ENCODE data around the gene TDRD7. TPM values are rescaled to one million over a fixed set of nuclear protein-coding genes. Genes with fewer than 3 reads are reported as not detected.

Gene TDRD7
- total and polyA plus RNA-seq, 2 of the 8 experiments (the other 6 are each of a cell fraction or from before 2014, with no cell fraction given) = 1.2 to 2.3 TPM

DNA sequence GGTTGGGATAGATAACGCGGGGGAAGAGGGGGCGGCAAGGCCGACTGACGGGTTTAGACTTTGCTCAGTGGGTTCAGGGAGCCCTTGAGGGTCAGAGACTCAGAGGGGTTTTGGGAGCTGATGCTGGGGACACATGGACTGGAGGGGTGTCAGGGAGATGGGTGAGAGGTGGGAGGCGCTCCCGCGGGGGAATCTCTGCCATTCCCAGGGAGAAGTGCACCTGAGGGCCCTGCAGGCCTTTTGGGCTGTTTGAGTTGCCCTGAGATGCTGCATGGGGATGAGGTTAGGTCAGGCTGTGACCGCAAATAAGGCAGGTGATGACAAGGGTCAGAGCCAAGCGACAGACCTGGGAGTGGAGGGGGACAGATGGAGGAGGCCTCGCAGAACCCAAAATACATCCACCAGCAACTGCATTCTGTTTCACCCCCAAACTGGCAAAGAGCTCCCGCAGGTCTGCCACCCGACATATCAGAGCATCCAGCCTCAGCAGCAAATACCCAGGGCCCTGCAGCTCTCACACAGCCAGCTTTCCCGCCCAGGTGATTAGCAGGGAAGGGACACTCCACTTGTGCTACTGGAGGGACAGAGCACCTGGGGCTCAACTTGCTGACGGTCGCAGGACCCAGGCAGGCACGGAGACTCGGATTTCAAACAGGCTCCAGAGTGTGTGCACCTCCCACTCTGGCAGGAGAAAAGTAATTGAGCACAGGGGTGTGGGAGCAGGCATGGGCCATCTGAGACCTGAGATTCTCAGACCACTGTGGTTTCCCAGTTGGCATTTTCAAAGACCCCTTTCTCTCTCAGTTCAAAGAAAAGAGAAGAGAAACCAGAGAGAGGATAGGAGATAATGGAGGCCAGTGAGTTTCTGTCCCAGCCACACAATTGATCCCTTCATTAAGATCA is 116.0 kb downstream of the TDRD7 start:
- H3K79me1 ChIP-seq (ENCODE audit: low read depth, low read length) = no peaks in the 10 kb centered on the region
- H3K9me3 ChIP-seq (ENCODE audit: insufficient read depth in 2 of 2, low read depth in 1 of 2, low read length in 1 of 2) = no peaks in the 10 kb centered on the region
- WGBS, 2 experiments (ENCODE audit: extremely low coverage in 1 of 2, insufficient coverage in 1 of 2, insufficient read length in 1 of 2, insufficient replicate concordance in 2 of 2, low coverage in 1 of 2, low lambda C conversion rate in 2 of 2, missing lambda C conversion rate in 1 of 2) = 62% methylated on average over 18 of the region's 18 CpGs; no CpG with 5 or more reads in 1 of the 2 experiments
- ChIA-PET POLR2A (ENCODE audit: partially characterized antibody) (interaction anchor here (1.1 to 1.7 kb wide), 3 partner anchors 25 to 63 kb away, joined by 3 to 4 read pairs (median 3); partner anchors contain the start of gene TMOD1), CTCF (ENCODE audit: partially characterized antibody) (interaction anchor here (0.7 to 2.8 kb wide), 10 partner anchors 13 to 102 kb away, joined by 3 to 8 read pairs (median 4); partner anchors contain the start of gene TMOD1)
- H3K18ac ChIP-seq (ENCODE audit: extremely low read depth, low read length) = peak overlapping the region; percentile 19; the same call in 1 of the 2 replicates
- H3K27me3 ChIP-seq (replicated peaks in 1 of 4; ENCODE audit: control insufficient read depth in 3 of 4, extremely low read depth in 1 of 4, insufficient read depth in 3 of 4, low read length in 3 of 4) = no peaks in the 10 kb centered on the region
- H3K4me2 ChIP-seq (ENCODE audit: insufficient read depth in 1 of 2, low read depth in 2 of 2, low read length in 2 of 2) = peak overlapping the region; percentile 39 to 47; a peak in 3 of 4 replicates
- H4K8ac ChIP-seq (ENCODE audit: extremely low read depth, insufficient read depth, low read length) = peak overlapping the region; percentile 86; the same call in 1 of the 2 replicates
- no peaks in the 10 kb centered on the region for H3K79me2 ChIP-seq (ENCODE audit: control insufficient read depth in 1 of 2, insufficient read depth in 2 of 2, low read length in 2 of 2)
- H3K56ac ChIP-seq (replicated peaks; ENCODE audit: insufficient read length, low read depth, low read length) = no peak overlapping the region
- no peaks in the 10 kb centered on the region for H4K20me1 ChIP-seq (replicated peaks in 1 of 2; ENCODE audit: control insufficient read depth in 1 of 2, insufficient read depth in 2 of 2, low read length in 2 of 2)
- H2BK12ac ChIP-seq (ENCODE audit: low read depth, low read length) = peak overlapping the region; percentile 94
- peak overlapping the region; percentile 57 for H2BK5ac ChIP-seq (ENCODE audit: low read depth, low read length)
- H2AK5ac ChIP-seq (ENCODE audit: low read depth, low read length) = no peak overlapping the region; the same call in 1 of the 2 replicates
- peak overlapping the region; percentile 64 for H3K4ac ChIP-seq (replicated peaks; ENCODE audit: insufficient read length, low read depth, low read length)
- peak overlapping the region in 2 of 4 experiments; percentile 14 to 22; a peak in 2 of 7 replicates for H3K9ac ChIP-seq (replicated peaks in 1 of 4; ENCODE audit: extremely low read depth in 1 of 4, low read depth in 3 of 4, low read length in 3 of 4)
- H3K4me3 ChIP-seq (ENCODE audit: extremely low read depth in 1 of 4, insufficient read depth in 2 of 4, low read depth in 3 of 4, low read length in 4 of 4) = 0 out of 8 replicates have a peak overlapping the region, but pooled peaks of 1 of the 4 experiments have one; percentile 8
- no peak overlapping the region for H3K14ac ChIP-seq (ENCODE audit: insufficient read length)
- H4K5ac ChIP-seq (ENCODE audit: insufficient read length, low read depth, low read length) = peak overlapping the region; percentile 35
- no peak overlapping the region for H3K23ac ChIP-seq (ENCODE audit: insufficient read length)
- H4K91ac ChIP-seq (replicated peaks; ENCODE audit: insufficient read length, low read length) = peak overlapping the region; percentile 71
- peak overlapping the region; percentile 99; the same call in 1 of the 2 replicates for H2BK20ac ChIP-seq (ENCODE audit: low read length)
- peak overlapping the region; percentile 83 for H2AFZ ChIP-seq (ENCODE audit: low read length)
- H3K4me1 ChIP-seq (replicated peaks in 1 of 4; ENCODE audit: control insufficient read depth in 3 of 4, insufficient read depth in 4 of 4, low read length in 3 of 4) = peaks cover 8 to 22% (median 16%) of the 10 kb centered on the region in 4 experiments
- H2BK15ac ChIP-seq (ENCODE audit: low read length) = 0 out of 2 replicates have a peak overlapping the region, but pooled peaks have one; percentile 73
- FAIRE-seq (no peak), DNase-seq (ENCODE audit: low read depth in 1 of 2, low spot score in 2 of 2) (peak in 1 of 2 experiments; percentile 63)
- H3K23me2 ChIP-seq (ENCODE audit: low read depth, low read length) = no peaks in the 10 kb centered on the region
- H3K27ac ChIP-seq (ENCODE audit: low read depth, low read length) = peak overlapping the region; percentile 77
- H2BK120ac ChIP-seq (replicated peaks; ENCODE audit: low read depth, low read length) = peak overlapping the region; percentile 74
- no peak for TF ChIP-seq CREB1 (IDR thresholded peaks at IDR 0.05)
- peak; percentile 56 for TF ChIP-seq E2F6 (IDR thresholded peaks at IDR 0.05)
- TF ChIP-seq CBX8 (IDR thresholded peaks at IDR 0.05; ENCODE audit: borderline replicate concordance, low read depth, low read length) = no peak
- peak; percentile 88 for TF ChIP-seq ASH2L (IDR thresholded peaks at IDR 0.05; ENCODE audit: low read length)
- no peaks in the 10 kb centered on the region for H3K36me3 ChIP-seq (ENCODE audit: control insufficient read depth in 2 of 4, insufficient read depth in 4 of 4, low read length in 3 of 4)

Measured in H1 (cell line).